A673 (cell line): ENCODE results near the gene SEMA4F.

Experiments used
- EZH2 ChIP-seq: fragments of 200-600 bp; sonication (generic); IDR thresholded peaks from 2 replicates; pipeline ENCODE4 v1.6.1; 2017; ENCODE audit warnings: borderline replicate concordance, low read depth, mild to moderate bottlenecking, mixed read lengths, antibody characterized with exemption, low read length; ENCODE audit not compliant: poor library complexity, severe bottlenecking
- TF ChIP-seq, protein P1 (sequence below): fragments of 300-800, 200-600 bp; sonication (generic); conservative IDR thresholded peaks from 2 replicates; pipeline ENCODE4 v1.5.1; 2017; ENCODE audit warnings: low read depth, mild to moderate bottlenecking, antibody characterized with exemption, low read length, moderate library complexity, mixed read lengths

DNA sequence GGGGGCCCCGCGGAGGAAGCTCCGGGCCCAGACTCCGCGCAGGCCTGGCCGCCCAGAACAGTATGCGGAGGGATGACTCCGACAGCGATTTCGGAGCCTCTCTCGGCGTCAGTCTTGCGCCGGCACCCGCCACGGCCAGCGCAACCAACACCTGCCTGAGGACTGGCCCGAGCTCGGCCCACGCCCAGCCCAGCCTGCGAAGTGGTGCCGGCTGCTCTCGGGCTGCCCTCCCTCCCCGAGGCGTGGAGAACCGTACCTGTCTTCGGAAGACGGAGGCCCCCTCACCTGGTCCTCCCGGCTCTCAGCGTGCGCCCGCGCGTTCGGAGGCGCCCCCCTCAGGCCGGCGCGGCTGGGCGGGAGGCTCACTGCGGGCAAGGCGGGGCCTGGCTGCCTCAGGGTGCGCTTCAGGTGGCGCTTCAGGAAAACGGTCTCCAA, 6.0 kb upstream of the SEMA4F start, which contains the start of gene M1AP:
- TF ChIP-seq, protein P1, sequence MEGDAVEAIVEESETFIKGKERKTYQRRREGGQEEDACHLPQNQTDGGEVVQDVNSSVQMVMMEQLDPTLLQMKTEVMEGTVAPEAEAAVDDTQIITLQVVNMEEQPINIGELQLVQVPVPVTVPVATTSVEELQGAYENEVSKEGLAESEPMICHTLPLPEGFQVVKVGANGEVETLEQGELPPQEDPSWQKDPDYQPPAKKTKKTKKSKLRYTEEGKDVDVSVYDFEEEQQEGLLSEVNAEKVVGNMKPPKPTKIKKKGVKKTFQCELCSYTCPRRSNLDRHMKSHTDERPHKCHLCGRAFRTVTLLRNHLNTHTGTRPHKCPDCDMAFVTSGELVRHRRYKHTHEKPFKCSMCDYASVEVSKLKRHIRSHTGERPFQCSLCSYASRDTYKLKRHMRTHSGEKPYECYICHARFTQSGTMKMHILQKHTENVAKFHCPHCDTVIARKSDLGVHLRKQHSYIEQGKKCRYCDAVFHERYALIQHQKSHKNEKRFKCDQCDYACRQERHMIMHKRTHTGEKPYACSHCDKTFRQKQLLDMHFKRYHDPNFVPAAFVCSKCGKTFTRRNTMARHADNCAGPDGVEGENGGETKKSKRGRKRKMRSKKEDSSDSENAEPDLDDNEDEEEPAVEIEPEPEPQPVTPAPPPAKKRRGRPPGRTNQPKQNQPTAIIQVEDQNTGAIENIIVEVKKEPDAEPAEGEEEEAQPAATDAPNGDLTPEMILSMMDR: no peak
- no peak for TF ChIP-seq EZH2
